ENCODE results near the gene PDE4D.

The PDE4D gene

DNA sequence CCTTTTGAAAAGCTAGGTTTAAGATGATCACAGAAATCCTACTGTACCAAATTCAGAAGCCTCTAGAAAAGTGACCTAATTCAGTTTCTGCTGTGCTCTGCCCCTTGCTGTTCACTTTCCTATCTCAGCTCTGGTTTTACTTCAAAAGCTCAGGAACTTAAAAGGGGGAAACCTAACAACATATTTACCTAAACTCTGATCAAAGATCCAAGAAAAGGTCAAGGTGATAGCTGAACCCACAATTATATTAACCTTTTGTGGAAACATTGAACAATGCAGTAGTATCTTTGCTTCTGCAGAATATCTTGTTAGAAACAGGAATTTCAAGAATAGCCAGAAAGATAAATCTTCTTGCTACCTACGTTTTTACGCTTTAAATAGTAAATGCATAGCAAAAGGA lies 568.5 kb downstream of the PDE4D start:
- TF ChIP-seq, protein P1, sequence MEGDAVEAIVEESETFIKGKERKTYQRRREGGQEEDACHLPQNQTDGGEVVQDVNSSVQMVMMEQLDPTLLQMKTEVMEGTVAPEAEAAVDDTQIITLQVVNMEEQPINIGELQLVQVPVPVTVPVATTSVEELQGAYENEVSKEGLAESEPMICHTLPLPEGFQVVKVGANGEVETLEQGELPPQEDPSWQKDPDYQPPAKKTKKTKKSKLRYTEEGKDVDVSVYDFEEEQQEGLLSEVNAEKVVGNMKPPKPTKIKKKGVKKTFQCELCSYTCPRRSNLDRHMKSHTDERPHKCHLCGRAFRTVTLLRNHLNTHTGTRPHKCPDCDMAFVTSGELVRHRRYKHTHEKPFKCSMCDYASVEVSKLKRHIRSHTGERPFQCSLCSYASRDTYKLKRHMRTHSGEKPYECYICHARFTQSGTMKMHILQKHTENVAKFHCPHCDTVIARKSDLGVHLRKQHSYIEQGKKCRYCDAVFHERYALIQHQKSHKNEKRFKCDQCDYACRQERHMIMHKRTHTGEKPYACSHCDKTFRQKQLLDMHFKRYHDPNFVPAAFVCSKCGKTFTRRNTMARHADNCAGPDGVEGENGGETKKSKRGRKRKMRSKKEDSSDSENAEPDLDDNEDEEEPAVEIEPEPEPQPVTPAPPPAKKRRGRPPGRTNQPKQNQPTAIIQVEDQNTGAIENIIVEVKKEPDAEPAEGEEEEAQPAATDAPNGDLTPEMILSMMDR (IDR thresholded peaks at IDR 0.05), result no peak
- DNase-seq (ENCODE audit: low spot score), result no peak
- no peak overlapping the region for H3K4me3 ChIP-seq
- no peak overlapping the region for H3K27ac ChIP-seq

DNA sequence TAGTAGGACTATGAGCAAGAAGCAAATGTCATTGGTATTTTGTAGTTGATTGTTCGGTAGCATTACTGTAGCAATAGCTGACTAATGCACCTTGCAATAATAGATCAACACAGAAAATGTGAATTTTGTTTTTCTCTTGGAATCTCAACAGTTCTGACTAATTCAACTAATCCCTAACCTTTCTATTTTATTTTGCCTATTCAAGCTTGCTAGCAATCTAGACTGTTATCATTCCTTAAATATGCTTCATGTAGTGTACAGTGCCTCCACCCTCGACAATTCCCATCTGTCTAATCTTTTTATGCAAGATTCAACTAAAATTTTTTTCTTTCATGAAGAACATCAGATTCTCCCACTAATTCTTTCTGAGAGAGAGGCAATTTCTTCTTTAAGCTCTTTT lies 570.6 kb downstream of the PDE4D start:
- H3K4me3 ChIP-seq, result no peak overlapping the region
- no peak overlapping the region for H3K27ac ChIP-seq
- DNase-seq (ENCODE audit: low spot score), result no peak
- TF ChIP-seq, protein P1 (IDR thresholded peaks at IDR 0.05), result no peak

DNA sequence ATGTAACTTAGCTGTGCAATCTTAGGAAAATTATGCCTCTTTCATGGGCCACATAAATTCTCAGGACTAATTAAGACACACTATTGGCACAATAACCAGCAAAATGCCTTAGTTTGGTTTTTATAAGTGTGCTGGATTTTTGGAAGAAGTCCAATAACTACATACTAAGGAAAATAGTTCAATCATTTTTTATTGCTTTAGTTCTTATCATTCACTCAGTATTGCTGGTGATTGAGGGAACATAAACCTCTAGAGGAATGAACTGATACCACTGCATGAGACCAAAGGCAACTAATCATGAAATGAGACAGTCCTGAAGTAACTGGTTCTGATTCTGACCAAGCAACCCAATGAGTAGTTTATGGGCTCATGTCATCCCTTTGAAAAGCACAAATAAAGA lies 571.5 kb downstream of the PDE4D start:
- Histone ChIP-seq H3K27ac (no peak overlapping the region), H3K4me3 (no peak overlapping the region)
- TF ChIP-seq, protein P1 (IDR thresholded peaks at IDR 0.05), result no peak
- no peak for DNase-seq (ENCODE audit: low spot score)

DNA sequence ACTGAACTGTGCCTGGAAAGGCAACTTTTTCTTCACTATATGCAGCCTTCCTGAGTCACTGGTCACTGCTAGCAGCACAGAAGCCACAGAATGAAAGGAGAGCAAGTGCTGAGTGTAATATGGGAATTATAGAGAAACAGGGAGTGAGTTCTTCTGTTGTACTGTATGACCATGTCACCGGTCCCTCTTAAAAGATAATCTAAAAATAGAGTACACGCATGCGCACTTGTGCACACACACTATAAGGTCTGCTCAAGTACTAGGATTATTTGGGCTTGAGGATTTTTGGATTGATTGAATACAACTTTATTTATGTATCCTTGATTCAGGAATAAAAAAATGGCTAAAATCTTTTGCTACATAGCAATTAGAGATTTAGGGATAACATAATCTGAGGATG lies 571.9 kb downstream of the PDE4D start:
- Histone ChIP-seq H3K4me3 (no peak overlapping the region), H3K27ac (no peak overlapping the region)
- DNase-seq (ENCODE audit: low spot score), result no peak
- TF ChIP-seq, protein P1 (IDR thresholded peaks at IDR 0.05), result no peak

DNA sequence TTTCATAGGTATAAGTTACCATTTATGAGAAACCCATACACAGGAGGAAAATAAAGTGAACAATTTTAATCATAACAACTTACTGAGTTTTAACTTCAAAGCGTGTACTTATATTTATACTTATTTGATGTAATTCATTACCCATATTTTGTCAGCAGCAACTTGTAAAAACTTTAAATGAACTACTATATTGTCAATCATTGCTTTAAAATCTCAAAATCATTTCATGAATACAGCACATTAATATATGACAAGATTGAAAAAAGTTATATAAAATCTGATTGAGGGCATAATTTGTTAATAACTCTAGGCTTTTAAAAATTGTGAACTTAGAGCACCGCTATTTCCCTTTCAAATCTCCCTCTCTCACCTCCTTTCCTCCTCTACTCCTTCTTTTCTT lies 573.1 kb downstream of the PDE4D start:
- no peak overlapping the region for H3K4me3 ChIP-seq
- TF ChIP-seq, protein P1 (IDR thresholded peaks at IDR 0.05), result no peak
- DNase-seq (ENCODE audit: low spot score), result no peak
- no peak overlapping the region for H3K27ac ChIP-seq

DNA sequence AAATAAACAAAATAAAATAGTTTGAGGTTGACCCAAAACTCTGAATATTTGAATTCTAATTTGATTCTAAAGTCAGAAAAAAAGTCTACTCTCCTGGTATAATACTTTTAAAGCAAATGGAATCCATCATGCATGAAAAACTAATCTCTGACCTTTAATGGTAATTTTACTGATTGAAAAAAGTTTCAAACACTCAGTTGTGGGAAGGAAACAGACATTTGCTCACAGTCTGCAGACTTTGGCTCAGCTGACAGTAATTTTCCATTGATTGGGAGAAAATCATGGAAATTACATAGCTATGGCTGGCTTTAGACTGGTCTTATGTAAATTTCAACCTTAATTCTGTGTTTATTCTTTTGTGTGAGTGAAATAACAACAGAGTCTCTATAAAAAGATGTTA lies 574.3 kb downstream of the PDE4D start:
- no peak for DNase-seq (ENCODE audit: low spot score)
- TF ChIP-seq, protein P1 (IDR thresholded peaks at IDR 0.05), result no peak
- Histone ChIP-seq H3K27ac (no peak overlapping the region), H3K4me3 (no peak overlapping the region)

DNA sequence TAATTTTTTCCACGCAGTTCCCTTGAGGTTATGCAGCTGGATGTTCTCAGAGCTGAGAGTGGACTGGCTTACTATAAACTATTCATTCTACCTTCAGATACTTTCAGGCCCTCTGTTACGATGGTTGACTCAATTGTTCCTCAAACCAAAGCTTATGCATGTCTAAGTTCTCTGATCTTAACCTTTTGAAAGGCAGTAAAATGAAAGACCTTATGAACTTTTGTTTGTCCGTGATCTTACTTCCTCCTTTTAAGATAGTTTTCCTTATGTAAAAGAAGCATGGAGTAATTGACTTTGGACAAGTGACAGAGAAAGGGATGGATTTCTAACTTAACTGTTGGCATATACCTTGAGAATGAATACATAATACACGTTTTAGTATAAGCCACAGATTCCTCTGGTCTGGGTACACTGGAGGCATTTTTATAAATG lies 575.7 kb downstream of the PDE4D start:
- TF ChIP-seq, protein P1 (IDR thresholded peaks at IDR 0.05), result no peak
- H3K4me3 ChIP-seq, result no peak overlapping the region
- H3K27ac ChIP-seq, result no peak overlapping the region
- no peak for DNase-seq (ENCODE audit: low spot score)
